Medulla oblongata (tissue), 1 donor: Measurements from ENCODE around the gene DNAJC4.
"Not testable (repeated sequence)": the region's sequence is repeated elsewhere in the genome, so short reads cannot be mapped to it uniquely, and the experiment has no call there.

Experiments
- DNase-seq: peaks from one replicate; pipeline ENCODE4 v3.0.0-alpha.2; 2015; ENCODE audit errors: extremely low spot score

DNAJC4 gene

DNA sequence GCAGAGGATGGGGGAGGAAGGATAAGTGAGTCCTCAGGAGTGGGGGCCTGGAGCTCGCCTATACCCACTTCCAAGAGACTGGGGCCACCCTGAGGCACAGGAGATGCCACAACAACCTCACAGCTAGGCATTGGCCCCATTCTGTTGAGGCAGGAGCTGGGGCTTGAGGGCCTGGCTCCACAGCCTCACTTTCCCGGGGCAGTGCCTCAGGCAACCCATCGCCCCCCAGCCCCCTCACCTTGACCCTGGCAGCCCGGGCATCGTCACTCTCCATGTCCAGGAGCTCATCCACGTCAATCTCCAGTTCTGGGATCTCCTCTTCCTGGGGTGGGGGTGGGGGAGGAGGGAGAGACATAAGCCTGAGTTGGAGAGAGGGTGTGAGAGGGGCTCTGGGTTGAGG, 14.6 kb downstream of the DNAJC4 start:
- DNase-seq: no peak

- peak; percentile 40 for DNase-seq
Observed at GRCh38 chr11:64245401-64245796, 15.1 kb downstream of the DNAJC4 start.

DNA sequence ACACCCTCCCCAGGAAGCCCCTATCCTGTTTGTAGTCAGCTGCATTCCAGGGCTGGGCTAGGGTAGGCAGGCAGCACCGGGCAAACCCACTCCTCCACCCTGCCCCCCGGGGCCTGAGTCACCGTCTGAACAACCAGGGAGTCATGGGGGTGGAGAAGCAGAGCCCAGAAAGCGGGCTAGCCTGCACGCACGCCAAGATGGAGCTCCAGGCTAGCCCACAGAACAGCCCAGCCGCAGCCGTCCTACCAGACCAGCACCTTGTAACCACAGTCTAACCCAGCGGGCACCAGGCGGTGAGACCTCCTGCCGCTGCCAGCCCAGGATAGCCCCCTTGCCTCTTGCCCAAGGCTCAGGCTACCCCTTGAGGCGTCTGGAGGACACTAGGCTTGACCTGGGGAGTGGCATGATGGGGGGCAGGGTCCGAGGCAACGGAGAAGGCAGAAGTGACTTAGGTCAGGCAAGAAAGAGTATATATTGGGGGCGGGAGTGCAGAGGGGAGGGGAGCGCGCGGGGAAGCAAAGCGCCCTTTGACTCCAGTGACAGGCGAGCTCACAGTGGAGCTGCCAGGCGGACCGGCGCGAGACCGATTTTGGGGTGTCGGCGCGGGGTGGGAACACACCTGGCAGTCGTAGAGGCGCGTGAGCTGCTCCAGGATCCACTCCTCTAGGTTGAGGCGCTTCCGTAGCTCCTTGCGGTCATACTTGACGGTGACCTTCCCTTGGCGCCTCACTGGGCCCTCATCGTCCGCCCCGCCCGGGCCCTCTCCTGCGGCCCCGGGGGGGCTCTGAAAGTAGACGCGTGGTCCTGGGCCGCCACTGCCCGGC, 15.7 kb downstream of the DNAJC4 start:
- DNase-seq: peak; percentile 45

DNA sequence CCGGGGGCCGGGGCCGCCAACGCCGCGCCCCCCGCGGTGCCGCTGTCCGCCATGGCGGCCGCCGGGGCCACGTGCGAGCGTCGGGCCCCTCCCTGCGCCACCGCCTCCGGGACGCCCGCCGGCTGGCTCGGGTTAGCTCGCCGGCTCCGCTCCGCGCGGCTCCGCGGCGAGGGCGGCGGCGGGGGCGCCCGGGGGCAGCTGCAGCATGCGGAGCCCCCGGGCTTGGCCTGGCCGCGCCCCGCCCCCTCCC, 16.2 kb downstream of the DNAJC4 start:
- not testable (repeated sequence) for DNase-seq

GRCh38 chr11:64246871-64247728, 16.8 kb downstream of the DNAJC4 start, which contains the start of gene PPP1R14B:
PPP1R14B (minus strand) TSS chr11:64246943; CDS start chr11:64246673, 270 bp downstream.
- DNase-seq: peak; percentile 84

GRCh38 chr11:64247729-64248531, 17.6 kb downstream of the DNAJC4 start:
- no peak for DNase-seq

- DNase-seq: no peak
Observed at GRCh38 chr11:64248578-64248977, 18.2 kb downstream of the DNAJC4 start.

- no peak for DNase-seq
Observed at GRCh38 chr11:64249038-64249437, 18.7 kb downstream of the DNAJC4 start.

GRCh38 chr11:64249563-64250414, 19.4 kb downstream of the DNAJC4 start:
- no peak for DNase-seq

DNA sequence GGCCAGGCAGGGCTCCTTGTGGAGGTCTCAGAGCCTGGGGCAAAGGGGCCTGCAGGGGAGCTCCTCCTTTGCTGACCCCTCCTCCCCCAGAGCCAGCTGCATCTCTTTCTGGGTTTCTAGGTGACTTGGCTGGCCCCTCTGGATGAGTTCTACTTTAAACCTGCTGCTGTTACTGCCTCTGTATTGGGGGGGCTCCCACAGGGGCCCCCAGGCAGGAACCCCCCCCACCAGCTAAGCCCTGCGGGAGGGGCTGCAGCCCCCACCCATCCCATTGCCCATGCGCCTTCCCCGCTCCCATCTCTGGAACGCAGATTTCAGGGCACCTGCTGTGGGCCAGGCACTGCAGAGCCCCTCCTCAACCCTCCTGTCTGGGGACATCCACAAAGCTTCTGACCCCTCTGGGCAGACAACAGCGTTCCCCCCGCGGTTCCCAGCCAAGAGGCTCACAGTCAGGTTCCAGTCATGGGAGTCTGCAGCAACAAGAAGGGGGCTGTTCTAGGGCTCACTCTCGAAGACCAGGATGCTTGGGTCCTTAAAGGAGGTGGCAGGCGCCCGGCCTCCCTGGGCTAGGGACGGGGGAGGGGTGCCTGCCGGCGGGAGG, 20.2 kb downstream of the DNAJC4 start:
- no peak for DNase-seq

GRCh38 chr11:64251016-64251752, 20.8 kb downstream of the DNAJC4 start, which contains the start of gene PLCB3:
PLCB3 (plus strand) TSS chr11:64251530; CDS start chr11:64251650, 120 bp downstream.
- peak; percentile 71 for DNase-seq

GRCh38 chr11:64251753-64252002, 21.3 kb downstream of the DNAJC4 start:
- DNase-seq: no peak

DNA sequence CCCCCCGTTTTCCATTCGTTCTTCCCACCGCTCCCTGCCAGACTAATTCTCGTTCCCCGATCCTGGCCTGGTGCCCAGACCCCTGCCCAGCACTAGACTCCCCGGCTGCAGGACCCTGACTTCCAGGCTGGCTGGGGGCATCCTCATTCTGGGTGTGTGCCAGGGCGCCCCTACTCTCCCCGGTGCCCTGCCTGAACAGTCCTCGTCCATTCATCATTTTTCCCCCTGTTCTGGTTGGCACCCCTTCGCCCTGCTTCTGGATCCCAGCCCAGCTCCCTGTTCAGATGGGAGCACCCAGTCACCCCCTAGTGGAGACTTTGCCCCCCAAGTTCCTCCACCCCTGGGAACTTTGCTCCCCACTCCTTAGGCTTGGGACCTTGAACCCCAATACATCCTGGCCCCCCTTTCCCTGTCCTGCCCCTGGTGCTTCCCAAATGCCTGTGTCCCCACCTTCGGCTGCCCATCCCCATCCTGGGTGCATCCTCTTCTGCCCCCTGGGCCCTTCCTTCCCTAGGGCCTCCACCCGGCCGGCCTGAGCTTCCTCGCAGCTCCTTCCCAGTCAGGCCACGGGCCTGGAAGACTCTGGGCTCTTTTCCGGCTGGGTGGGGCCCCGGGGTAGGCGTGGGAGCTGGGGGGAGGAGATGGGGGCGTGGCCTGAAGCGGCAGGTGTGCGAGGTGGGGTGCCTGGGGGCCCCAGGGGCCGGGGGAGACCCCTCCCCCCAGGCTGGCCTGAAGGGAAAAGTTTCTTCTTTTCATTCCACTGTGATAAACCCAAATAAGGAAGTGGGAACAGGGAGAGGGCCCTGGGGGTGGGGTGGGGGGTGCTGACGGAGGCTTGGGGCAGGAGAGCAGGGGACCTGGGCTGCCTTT, 21.9 kb downstream of the DNAJC4 start:
- DNase-seq: no peak

DNA sequence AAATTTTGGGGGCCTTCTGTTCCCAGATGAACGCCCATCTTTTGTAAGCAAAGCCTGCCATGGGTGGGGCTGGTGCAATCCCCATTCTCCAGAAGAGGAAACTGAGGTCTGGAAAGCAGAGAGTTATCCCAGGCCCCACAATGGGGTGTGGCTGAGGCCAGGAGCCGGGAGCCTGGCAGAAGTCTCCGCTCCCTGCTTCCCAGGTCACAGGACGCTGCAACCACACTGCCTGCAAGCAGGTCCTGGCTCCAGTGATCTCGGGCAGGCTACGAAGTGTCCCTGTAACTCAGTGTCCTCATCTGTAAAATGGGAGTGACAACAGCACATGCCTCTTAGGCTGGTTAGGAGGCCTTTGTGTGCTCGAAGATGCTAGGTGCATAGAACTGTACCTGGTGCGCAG, 22.7 kb downstream of the DNAJC4 start:
- DNase-seq: no peak

- DNase-seq: peak; percentile 71
Observed at GRCh38 chr11:64253481-64253880, 23.1 kb downstream of the DNAJC4 start.

DNA sequence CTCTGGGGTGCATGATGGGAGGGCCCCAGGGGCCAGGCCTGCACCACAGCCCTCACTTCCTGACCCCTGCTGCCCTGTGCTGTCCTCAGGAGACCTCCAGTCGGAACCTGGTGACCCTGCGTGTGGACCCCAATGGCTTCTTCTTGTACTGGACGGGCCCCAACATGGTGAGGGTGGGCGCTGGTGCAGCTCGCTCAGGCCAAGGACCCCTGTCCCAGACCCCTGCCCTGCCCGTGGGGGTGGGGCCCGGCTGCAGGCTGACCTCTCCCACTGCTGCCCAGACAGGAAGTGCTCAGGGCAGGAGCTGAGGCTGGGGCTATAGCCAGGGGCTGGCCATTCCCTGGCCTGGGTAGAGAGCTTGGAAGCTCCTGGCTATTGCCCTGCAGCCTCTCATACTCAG, 24.0 kb downstream of the DNAJC4 start:
- no peak for DNase-seq

DNA sequence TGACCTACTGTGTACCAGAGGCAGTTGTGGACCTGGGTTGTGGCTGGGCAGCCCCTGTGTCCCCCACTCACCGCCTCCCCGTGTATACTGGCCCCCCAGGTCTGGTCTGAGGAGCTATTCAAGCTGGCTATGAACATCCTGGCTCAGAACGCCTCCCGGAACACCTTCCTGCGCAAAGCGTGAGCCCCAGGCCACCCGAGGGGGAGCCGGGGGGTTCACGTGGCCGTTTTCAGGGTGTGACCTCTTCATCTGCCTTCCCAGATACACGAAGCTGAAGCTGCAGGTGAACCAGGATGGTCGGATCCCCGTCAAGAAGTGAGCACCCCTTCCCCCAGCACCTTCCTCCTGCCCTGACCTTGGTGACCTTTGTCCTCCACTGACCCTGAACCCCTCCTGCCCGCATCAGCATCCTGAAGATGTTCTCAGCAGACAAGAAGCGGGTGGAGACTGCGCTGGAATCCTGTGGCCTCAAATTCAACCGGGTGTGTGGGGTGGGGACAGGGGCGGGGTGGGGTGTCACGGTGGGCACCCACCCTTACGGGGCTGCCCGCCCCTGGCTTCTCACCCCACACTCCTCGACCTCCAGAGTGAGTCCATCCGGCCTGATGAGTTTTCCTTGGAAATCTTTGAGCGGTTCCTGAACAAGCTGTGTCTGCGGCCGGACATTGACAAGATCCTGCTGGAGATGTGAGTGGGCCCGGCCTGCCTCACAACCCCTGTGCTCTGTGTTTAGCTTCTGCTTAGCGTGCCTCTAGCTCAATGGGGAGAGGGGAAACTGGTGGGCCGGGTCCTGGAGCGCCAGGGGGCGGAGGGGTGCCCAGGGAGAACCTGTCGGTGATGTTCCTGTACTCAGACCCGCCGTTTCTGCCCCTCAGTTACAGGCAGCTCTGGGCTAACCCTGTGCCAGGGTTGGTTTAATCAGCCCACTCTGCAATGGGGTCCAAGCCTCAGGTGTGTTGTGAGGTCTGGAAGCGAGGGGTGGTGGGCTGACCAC, 25.1 kb downstream of the DNAJC4 start:
- DNase-seq: no peak

DNA sequence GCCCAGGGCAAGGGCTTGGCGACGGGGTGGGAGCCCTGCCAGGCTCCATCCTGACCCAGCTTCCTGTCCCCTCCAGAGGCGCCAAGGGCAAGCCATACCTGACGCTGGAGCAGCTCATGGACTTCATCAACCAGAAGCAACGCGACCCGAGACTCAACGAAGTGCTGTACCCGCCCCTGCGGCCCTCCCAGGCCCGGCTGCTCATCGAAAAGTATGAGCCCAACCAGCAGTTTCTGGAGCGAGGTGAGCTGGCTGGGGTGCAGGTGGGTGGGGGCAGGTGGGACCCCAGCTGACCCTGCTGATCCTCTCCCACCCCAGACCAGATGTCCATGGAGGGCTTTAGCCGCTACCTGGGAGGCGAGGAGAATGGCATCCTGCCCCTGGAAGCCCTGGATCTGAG, 26.0 kb downstream of the DNAJC4 start:
- no peak for DNase-seq
